Measurements from ENCODE around the gene ALG1L2.
"Not testable (repeated sequence)": the region's sequence is repeated elsewhere in the genome, so short reads cannot be mapped to it uniquely, and the experiment has no call there.

Gene ALG1L2, protein sequence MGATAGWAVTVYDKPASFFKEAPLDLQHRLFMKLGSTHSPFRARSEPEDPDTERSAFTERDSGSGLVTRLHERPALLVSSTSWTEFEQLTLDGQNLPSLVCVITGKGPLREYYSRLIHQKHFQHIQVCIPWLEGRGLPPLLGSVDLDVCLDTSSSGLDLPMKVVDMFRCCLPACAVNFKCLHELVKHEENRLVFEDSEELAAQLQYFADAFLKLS

DNA sequence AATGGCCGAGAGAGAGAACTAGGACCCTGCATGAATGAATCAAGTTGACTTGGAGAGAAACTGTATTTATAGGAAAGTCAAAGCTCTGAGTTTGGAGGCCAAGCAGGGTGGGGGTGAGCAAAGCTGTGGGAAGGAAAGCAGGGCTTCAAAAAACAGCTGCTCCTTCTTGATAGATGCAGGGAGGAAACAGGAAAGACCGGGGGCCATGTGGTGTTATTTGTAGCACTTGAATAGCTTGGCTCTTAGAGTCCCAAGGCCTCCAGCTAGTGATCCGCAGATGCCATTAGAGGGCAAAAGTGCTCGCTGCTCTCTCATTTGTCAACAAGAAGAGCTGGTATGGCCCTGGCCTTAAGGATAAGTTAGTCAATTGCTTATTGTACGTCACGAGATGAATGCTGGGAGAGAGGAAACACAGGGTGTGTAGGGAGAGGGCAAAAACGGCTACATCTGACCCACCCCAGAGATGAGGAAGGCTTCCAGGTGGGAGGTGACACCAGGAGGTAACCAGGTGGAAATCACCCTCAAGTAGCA lies at the start of gene ALG1L2:
ALG1L2 (plus strand) TSS at position 481 of the 531 bp plus-strand sequence. CDS start 186 bp downstream, outside the sequence.
- DNase-seq, result no peak

DNA sequence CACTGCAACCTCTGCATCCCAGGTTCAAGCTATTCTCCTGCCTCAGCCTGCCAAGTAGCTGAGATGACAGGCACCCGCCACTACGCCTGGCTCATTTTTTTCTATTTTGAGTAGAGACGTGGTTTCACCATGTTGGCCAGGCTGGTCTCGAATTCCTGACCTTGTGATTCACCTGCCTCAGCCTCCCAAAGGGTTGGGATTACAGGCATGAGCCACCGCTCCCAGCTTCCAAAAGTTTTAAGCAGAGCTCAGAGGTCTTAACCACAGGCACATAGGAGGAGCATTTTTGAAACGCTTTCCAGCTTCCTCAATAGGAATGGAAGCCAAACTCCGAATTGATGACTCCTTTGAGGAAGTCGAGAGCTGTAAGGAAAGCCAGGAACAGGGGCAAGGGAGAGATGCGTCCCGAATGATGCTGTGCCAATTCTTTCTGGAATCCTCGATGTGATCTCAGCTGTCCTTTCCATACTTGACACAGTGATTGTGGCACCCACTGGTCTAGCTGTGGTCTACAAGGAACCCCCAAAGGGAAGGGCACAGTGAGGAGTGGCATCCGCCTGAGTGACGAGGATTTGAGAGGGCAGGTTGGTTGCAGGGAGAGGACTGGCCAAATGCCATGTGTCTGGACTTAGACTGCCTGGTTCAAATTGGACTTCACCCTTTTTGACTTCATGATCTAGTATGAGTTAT lies 44.4 kb upstream of the ALG1L2 start:
- not testable (repeated sequence) for DNase-seq

DNA sequence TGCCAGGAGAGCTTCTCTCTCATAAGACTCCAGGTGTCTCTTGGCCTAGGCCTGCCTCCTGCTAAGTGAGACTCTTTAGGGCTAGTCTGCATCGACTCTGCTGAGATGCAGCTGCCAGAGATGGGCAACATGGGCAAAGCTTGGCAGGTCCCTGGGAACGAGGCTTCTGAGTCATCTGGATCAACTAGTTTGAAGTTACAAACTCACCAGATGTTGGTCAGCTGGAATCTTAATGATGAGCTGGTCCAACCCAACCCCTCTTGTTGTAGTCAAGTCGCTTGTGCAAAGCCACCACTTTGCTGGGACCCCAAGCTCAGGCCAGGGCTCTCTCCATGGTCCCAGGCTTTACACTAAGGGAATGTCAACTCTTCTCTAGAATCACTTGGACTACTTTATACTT lies 38.9 kb upstream of the ALG1L2 start:
- DNase-seq, result not testable (repeated sequence)

DNA sequence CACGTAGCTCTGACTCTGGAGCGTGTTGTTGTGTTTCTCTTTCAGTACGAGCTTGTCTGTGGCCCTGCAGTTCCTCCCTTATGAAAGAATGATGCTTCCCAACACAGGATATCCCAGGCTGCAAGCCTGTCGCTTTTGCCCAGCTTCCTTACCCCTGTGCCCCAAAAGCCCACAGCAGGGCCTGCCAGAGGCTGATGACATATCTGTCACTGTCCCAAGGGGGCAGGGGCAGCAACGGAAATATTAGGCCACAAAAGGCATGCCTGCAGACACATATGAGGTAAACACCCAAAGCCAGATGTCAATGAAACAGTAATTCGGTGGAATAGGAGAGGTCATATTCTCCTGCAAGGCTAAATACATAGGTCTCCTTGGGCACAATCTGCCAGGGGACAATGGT lies 38.0 kb upstream of the ALG1L2 start:
- DNase-seq, result not testable (repeated sequence)

DNA sequence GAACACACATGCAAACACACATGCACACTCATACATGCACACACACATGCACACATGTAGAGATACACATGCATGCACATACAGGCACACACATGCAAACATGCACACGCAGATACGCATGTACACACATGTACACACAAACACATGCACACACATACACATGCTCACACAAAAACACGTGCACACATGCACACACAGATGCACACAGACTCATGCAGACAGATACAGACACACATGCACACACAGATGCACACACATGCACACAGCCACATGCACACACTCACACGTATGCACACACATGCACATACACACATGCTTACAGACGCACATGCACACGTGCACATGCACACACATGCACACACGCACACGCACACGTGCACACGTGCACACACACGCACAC lies 37.3 kb upstream of the ALG1L2 start:
- no peak for DNase-seq

DNA sequence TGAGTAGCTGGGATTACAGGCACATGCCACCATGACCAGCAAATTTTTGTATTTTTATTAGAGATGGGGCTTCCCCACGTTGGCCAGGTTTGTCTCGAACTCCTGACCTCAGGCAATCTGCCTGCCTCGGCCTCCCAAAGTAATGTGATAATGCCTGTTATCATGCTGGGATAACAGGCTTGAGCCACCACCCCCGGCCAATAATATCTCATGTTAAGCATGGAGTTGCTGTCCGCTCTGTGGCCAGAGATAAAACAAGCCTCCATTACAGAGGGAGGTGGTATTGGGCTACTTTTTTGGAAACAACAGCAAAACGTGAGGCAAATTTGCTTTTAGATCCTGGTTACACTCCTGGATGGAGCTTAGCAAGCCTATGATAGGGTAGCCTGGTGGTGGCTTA lies 32.9 kb upstream of the ALG1L2 start:
- no peak for DNase-seq

DNA sequence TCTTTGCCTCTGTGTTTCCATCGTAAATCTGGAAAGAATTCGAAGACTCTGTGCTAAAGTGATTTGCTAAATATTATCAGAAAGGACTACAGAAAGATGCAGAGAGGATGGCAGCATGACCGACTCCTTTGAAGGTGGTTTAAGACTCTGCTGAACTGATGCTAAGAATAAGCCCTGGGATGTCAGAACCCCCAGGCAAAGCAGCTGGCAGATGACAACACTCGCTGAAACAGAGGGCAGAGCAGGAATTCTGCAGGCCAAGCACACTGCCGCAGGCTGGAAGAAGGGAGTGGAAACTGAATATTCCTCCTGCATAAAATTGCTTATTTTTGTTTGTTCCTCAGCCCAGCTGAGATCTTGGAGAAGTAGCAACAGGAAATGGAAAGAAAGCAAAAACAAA lies 29.3 kb upstream of the ALG1L2 start:
- not testable (repeated sequence) for DNase-seq

DNA sequence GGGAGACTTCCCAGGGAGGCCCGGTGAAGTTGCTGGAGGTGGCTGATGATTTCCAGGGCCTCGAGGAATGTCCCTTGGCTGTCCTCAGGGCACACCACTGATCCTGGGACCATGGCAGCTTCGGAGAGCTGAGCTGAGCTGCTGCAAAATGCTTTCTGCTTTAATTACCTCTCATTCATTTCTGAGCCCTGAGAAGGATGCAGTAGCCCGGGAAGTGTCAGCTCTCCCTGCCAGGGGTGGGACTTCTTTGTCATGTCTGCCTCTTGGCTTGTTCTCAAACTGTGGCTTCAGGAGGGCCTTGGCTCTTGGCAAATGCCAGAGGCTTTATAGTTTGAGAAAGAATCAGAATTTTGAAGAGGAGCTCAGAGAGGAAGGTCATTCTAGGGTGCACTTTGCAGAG lies 28.7 kb upstream of the ALG1L2 start:
- DNase-seq, result not testable (repeated sequence)

DNA sequence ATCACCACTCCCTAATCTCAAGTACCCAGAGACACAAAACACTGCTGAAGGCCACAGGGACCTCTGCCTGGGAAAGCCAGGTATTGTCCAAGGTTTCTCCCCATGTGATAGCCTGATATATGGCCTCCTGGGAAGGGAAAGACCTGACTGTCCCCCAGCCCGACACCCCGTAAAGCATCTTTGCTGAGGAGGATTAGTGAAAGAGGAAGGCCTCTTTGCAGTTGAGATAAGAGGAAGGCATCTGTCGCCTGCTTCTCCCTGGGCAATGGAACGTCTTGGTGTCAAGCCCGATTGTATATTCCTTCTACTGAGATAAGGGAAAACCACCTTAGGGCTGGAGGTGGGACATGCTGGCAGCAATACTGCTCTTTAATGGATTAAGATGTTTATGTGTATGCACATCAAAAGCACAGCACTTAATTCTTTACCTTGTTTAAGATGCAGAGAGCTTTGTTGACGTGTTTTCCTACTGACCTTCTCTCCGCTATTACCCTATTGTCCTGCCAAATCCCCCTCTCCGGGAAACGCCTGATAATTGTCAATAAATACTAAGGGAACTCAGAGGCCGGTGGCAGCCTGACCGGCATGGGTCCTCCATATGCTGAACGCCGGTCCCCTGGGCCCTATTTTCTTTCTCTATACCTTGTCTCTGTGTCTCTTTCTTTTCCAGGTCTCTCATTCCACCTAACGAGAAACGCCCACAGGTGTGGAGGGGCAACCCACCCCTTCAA lies 23.9 kb upstream of the ALG1L2 start:
- DNase-seq, result not testable (repeated sequence)

DNA sequence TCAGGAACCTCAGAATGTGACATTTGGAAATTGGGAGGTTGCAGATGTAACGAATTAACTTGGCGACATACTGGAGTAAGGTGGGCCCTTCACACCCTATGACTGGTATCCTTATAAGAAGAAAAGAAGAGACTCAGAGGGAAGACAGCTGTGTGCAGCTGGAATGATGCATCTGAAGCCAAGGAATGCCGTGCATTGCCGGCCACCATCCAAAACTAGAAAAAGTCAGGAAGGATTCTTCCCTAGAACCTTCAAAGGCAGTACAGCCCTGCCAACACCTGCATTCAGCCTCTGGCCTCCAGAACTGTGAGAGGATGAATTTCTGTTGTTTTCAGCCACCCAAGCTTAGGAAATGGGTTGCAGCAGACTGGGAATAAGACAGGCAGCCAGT lies 23.4 kb upstream of the ALG1L2 start:
- not testable (repeated sequence) for DNase-seq

DNA sequence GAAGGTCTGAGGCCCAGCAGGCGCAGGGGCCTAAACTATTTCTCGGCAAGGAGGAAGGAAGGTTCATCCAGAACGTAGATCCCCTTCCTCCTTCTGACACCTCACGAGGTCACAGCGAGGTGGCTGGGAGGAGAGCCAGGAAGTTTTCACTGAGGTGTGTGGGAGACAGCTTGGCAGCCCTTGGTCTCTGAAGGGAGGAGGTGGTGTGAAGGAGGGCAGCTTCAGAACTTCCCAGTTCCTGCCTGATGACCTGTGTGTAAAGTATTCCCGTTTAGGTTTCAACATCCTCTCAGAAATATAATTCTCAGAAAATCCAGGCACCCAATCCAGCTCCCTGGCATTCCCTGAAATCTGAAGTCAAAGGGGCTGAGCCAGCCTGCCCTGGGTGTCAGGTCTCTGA lies 22.9 kb upstream of the ALG1L2 start:
- not testable (repeated sequence) for DNase-seq

DNA sequence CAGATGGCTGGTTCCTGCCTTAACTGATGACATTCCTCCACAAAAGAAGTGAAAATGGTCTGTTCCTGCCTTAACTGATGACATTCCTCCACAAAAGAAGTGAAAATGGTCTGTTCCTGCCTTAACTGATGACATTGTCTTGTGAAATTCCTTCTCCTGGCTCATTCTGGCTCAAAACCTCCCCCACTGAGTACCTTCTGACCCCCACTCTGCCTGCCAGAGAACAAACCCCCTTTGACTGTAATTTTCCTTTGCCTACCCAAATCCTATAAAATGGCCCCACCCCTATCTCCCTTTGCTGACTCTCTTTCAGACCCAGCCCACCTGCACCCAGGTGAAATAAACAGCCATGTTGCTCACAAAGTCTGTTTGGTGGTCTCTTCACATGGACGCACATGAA lies 22.5 kb upstream of the ALG1L2 start:
- DNase-seq, result not testable (repeated sequence)

DNA sequence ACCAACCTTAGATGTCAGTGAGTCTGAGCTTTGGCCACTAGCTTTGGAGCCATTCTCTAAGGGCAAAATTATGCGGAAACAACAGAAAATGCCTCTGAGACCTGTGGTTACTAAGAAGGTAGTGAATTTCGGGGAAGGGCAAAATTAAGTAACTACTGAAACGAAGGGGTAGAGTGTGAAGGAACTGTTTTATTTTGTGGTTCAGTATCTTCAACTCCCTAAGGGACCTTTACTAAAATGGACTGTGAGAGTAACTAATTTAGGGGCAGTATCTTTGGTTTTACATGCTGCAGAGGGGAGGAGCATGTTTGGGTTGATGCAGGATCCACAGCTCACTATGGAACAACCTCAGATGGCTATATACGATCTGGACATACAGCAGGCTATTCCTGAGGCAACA lies 8.0 kb upstream of the ALG1L2 start:
- no peak for DNase-seq

DNA sequence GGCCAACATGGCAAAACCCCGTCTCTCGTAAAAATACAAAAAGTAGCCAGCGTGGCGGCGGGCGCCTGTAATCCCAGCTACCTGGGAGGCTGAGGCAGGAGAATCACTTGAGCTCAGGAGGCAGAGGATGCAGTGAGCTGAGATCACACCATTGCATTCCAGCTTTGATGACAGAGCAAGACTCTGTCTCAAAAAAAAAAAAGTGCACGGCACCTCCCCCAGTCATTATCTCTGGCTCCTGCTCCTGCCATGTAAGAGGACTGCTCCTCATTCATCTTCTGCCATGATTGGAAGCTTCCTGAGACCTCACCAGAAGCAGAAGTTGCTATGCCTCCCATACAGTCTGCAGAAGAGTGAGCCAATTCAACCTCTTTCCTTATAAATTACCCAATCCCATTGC lies 4.0 kb upstream of the ALG1L2 start:
- no peak for DNase-seq

DNA sequence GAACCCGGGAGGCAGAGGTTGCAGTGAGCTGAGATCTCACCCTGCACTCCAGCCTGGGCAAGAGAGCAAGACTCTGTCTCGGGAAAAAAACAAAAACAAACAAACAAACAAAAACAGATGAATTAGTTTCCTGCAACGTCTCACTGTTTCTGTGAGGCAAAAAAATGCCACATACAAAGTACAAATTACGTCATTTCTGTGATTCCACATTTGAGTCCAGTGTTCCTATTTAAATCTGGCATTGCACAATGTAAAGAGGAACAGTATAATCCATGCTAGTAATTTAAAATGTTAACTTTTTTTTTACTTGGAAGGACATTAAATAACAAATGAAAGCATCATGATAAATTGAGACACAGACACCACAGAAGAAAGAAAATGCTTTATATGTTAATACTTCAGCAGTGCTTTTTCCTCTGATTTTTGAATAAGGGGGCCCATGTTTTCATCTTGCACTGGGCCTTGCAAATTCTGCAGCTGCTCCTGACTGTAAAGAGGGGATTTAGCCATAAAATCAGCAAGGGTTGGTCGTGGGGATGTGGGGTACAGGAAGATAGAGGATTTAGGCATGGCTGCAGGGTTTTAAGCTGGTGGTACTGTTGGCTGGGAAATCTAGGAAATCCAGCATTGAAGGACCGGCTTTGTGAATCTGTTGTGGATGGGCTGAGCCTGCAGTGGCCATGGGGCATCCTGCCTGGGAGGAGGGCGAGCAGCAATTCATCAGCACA lies 1.9 kb downstream of the ALG1L2 start:
- DNase-seq, result not testable (repeated sequence)

DNA sequence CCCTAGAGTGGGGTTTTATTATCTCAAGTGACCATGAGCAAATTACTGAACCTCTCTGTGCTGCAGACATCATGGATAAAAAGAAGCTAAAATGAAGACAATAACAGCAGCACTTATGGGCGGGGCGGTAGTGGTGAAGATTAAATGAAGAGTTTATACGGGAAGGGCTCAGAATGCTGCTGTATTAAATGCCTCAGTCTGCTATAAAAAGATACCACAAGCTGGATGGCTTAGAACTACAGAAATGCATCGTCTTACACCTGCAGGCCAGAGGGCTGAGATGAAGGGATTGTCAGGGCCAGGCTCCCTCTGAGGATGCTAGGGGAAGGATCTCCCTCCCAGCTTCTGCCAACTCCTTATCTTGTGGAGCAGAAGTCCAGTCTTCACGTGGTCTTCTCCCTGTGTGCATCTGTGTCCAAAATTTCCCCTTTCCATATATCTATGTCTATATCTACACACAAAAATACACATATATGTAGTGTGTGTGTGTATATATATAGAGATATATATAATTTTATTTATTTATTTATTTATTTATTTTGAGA lies 2.9 kb downstream of the ALG1L2 start:
- no peak for DNase-seq

DNA sequence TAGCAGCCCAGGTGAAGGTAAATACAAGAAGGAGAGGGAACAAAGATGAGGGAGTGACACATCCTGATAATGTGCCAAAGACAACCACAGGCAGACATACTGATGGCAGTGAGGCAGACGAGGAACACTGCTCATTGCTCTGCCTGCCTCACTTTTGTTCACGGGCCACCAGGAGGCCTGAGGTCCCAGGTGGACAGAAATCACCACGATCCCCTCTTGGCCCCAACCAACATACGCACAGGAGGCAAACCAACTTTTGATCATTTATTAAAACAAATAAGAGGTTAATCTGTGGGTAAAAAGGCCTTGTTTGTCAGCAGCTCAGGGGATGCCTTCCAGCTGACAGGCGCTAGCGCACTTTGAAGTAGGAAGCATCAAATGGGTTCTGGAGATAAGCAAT lies 4.2 kb downstream of the ALG1L2 start:
- no peak for DNase-seq

DNA sequence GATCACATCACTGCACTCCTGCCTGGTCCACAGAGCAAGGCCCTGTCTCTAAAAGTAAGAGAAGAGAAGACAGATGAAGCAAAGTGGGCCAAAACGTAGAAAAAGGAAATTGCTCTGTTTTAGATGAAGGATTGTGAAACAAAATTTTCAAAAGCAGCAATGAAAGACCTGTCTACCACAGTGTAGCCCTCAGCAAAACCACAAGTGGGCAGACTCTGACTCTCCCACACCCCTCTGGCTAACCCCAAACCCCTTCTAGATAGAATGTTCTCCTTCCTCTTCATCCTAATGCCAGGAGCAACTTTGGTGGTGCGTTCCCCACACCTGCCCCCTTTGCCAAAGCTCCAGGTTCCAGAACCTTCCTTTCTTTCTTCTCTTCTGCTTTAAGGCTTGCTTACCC lies 5.0 kb downstream of the ALG1L2 start:
- not testable (repeated sequence) for DNase-seq

DNA sequence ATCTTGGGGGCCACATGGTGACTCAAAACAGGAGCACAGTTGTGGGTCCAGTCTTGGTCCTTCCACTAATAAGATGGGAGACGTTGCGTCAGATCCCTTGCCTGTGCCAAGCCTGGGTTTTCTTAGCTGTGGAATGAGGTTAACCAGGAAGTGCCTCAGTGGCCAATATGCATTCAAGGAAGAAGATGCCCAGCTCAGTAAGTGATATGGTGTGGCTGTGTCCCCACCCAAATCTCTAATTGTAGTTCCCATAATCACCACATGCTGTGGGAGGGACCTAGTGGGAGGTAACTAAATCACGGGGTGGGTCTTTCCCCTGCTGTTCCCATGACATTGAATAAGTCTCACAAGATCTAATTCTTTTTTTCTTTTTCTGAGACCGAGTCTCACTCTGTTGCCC lies 6.4 kb downstream of the ALG1L2 start:
- no peak for DNase-seq

DNA sequence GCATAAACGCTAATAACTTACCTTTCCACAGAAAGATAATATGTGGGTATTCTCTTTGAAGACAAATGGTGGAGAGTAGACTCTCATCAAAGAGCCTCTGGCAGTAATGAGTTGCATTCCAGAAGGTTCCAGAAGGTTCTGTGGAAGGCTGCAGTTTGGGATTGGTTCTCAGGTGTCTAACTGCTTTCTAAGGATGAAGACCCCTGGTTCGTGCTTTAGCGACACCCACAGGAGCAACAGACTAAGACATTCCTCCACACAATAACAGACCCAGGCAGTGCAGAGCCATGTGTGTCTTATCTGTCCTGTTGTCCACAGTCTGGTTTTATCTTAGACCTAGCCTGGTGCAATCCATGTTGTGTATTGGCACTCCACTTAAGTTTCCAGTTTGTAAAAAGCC lies 9.1 kb downstream of the ALG1L2 start:
- not testable (repeated sequence) for DNase-seq

DNA sequence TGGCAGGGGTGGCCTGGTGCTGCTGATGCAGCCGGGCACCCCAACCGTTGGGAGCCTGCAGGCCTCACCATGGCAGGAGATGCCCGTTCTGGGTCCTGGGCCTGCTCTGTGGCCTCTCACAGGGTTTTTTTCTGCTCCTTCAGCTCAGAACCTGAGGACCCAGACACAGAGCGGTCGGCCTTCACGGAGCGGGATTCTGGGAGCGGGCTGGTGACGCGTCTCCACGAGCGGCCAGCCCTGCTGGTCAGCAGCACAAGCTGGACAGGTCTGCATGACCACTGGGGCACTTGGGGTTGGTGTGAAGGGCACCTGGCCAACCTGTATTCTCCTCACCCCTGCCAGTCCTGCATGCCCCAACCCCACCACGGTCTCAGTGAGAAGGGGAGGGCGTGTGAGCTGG lies 10.3 kb downstream of the ALG1L2 start:
- DNase-seq, result no peak

DNA sequence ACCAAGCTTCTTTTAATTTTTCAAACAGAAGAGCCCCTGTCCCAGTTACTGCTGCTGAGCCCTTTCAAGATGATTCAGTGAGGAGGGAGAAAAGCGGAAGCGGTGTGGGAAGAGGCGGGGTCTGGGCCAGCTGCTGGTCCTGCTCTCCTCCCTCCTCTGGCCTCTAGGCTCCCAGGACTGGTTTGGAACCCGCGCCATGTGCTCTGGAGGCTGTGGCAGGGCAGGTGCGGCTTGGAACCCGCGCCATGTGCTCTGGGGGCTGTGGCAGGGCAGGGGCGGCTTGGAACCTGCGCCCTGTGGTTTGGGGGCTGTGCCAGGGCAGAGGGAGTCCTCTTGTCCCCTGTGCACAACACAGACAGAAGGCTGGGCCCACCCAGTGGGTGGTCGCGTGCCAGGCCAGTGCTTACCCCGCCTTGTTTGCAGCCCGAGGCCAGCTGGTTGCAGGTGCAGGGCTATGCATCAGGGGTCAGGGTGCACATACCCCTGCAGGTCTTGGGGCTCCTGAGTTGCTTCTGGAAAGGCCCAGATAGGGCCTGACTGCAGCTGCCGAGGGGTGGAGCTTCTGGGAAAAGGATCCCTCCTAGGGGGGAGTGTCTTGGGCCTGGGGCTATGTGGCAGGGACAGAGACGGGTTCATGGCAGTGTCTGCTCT lies 12.2 kb downstream of the ALG1L2 start:
- DNase-seq, result peak; percentile 50
